Activated T-cell treated with anti-CD3 and anti-CD28 coated beads, Interleukin-2, amount 50 U/mL, for 1 hour (primary cell): ENCODE measurements around the gene RDH5.

Experiments used
- DNase-seq: peaks from one replicate; pipeline ENCODE4 v3.0.0-alpha.2; 2020

RDH5 gene

GRCh38 chr12:55720071-55720564, at the start of gene RDH5:
RDH5 (plus strand) TSS chr12:55720393; CDS start chr12:55721185, 792 bp downstream.
- no peak for DNase-seq

GRCh38 chr12:55671746-55672145, 48.4 kb upstream of the RDH5 start:
- no peak for DNase-seq

GRCh38 chr12:55673638-55674037, 46.6 kb upstream of the RDH5 start:
- no peak for DNase-seq

GRCh38 chr12:55675666-55676065, 44.5 kb upstream of the RDH5 start:
- DNase-seq = no peak

GRCh38 chr12:55676707-55677106, 43.5 kb upstream of the RDH5 start:
- no peak for DNase-seq

- no peak for DNase-seq
Measured at GRCh38 chr12:55679691-55680090, 40.5 kb upstream of the RDH5 start.

GRCh38 chr12:55681142-55682077, 38.8 kb upstream of the RDH5 start:
- DNase-seq = no peak

- no peak for DNase-seq
Measured at GRCh38 chr12:55682087-55682796, 38.0 kb upstream of the RDH5 start.

- no peak for DNase-seq
Measured at GRCh38 chr12:55683676-55684075, 36.5 kb upstream of the RDH5 start.

GRCh38 chr12:55684761-55685370, 35.3 kb upstream of the RDH5 start:
- no peak for DNase-seq

- no peak for DNase-seq
Measured at GRCh38 chr12:55685671-55686070, 34.5 kb upstream of the RDH5 start.

GRCh38 chr12:55686366-55687010, 33.7 kb upstream of the RDH5 start:
- no peak for DNase-seq

- DNase-seq = no peak
Measured at GRCh38 chr12:55687746-55688145, 32.4 kb upstream of the RDH5 start.

GRCh38 chr12:55688716-55689655, 31.2 kb upstream of the RDH5 start:
- no peak for DNase-seq

GRCh38 chr12:55692631-55693322, 27.4 kb upstream of the RDH5 start:
- no peak for DNase-seq

GRCh38 chr12:55693323-55694187, 26.6 kb upstream of the RDH5 start:
- no peak for DNase-seq

- DNase-seq = no peak
Measured at GRCh38 chr12:55694188-55694515, 26.0 kb upstream of the RDH5 start.

- DNase-seq = no peak
Measured at GRCh38 chr12:55694651-55695050, 25.5 kb upstream of the RDH5 start.

GRCh38 chr12:55695349-55695748, 24.8 kb upstream of the RDH5 start:
- DNase-seq = no peak

GRCh38 chr12:55696141-55696540, 24.1 kb upstream of the RDH5 start:
- no peak for DNase-seq
